ENCODE data around the gene ECEL1. TPM values are rescaled to one million over a fixed set of nuclear protein-coding genes. Genes with fewer than 3 reads are reported as not detected.
A peak's percentile ranks its signal among the peaks of the same experiment; 100 is the strongest.

ECEL1 gene
- total RNA-seq, 2 donors from 2014 or later: 1.6 to 4.6 TPM

GRCh38 chr2:232496501-232497270, 9.1 kb upstream of the ECEL1 start:
- no peaks in the 10 kb centered on the region for H3K36me3 Mint-ChIP-seq (ENCODE audit: low read depth)
- H3K4me3 Mint-ChIP-seq: no peak overlapping the region
- H3K27me3 Mint-ChIP-seq (ENCODE audit: insufficient read depth): peaks cover 26% of the 10 kb centered on the region
- no peaks in the 10 kb centered on the region for H3K4me1 ChIP-seq (ENCODE audit: control insufficient read depth, insufficient read depth, low read length)
- no peak for DNase-seq
- peaks cover 9% of the 10 kb centered on the region for H3K27me3 ChIP-seq (ENCODE audit: control insufficient read depth, insufficient read depth, low read length, poor library complexity, severe bottlenecking)
- no peak overlapping the region for H3K9ac ChIP-seq (ENCODE audit: extremely low read depth, low read length, poor library complexity, severe bottlenecking)
- 83 to 91% methylated on average over 10 to 20 of the region's 20 CpGs for WGBS, 2 experiments (ENCODE audit: insufficient coverage in 1 of 2, insufficient read length in 1 of 2)
- no peak overlapping the region for H3K4me3 ChIP-seq (ENCODE audit: low read length)
- no peaks in the 10 kb centered on the region for H3K9me3 Mint-ChIP-seq
- H3K27ac Mint-ChIP-seq: no peak overlapping the region
- H3K9me3 ChIP-seq (ENCODE audit: control insufficient read depth, low read length): no peaks in the 10 kb centered on the region
- TF ChIP-seq, protein P1, sequence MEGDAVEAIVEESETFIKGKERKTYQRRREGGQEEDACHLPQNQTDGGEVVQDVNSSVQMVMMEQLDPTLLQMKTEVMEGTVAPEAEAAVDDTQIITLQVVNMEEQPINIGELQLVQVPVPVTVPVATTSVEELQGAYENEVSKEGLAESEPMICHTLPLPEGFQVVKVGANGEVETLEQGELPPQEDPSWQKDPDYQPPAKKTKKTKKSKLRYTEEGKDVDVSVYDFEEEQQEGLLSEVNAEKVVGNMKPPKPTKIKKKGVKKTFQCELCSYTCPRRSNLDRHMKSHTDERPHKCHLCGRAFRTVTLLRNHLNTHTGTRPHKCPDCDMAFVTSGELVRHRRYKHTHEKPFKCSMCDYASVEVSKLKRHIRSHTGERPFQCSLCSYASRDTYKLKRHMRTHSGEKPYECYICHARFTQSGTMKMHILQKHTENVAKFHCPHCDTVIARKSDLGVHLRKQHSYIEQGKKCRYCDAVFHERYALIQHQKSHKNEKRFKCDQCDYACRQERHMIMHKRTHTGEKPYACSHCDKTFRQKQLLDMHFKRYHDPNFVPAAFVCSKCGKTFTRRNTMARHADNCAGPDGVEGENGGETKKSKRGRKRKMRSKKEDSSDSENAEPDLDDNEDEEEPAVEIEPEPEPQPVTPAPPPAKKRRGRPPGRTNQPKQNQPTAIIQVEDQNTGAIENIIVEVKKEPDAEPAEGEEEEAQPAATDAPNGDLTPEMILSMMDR (conservative IDR thresholded peaks at IDR 0.05): no peak
- peaks cover 6% of the 10 kb centered on the region for H3K4me1 Mint-ChIP-seq
- H3K27ac ChIP-seq (ENCODE audit: low read depth, low read length): no peak overlapping the region
- H3K36me3 ChIP-seq (ENCODE audit: control insufficient read depth, insufficient read depth, low read length): no peaks in the 10 kb centered on the region

GRCh38 chr2:232495292-232495691, 7.7 kb upstream of the ECEL1 start:
- Histone ChIP-seq H3K9ac (ENCODE audit: extremely low read depth, low read length, poor library complexity, severe bottlenecking) (no peak overlapping the region), H3K27me3 (ENCODE audit: control insufficient read depth, insufficient read depth, low read length, poor library complexity, severe bottlenecking) (peaks cover under 1% of the 10 kb centered on the region), H3K27ac (ENCODE audit: low read depth, low read length) (no peak overlapping the region), H3K4me3 (ENCODE audit: low read length) (no peak overlapping the region), H3K4me1 (ENCODE audit: control insufficient read depth, insufficient read depth, low read length) (no peaks in the 10 kb centered on the region), H3K9me3 (ENCODE audit: control insufficient read depth, low read length) (no peaks in the 10 kb centered on the region), H3K36me3 (ENCODE audit: control insufficient read depth, insufficient read depth, low read length) (no peaks in the 10 kb centered on the region)
- H3K27me3 Mint-ChIP-seq (ENCODE audit: insufficient read depth): peaks cover 24% of the 10 kb centered on the region
- no peak for DNase-seq
- no peaks in the 10 kb centered on the region for H3K9me3 Mint-ChIP-seq
- H3K4me1 Mint-ChIP-seq: peaks cover 6% of the 10 kb centered on the region
- 92 to 100% methylated on average over 6 to 7 of the region's 7 CpGs for WGBS, 2 experiments (ENCODE audit: insufficient coverage in 1 of 2, insufficient read length in 1 of 2)
- no peak overlapping the region for H3K27ac Mint-ChIP-seq
- no peaks in the 10 kb centered on the region for H3K36me3 Mint-ChIP-seq (ENCODE audit: low read depth)
- no peak overlapping the region for H3K4me3 Mint-ChIP-seq
- TF ChIP-seq, protein P1 (conservative IDR thresholded peaks at IDR 0.05): no peak

DNA sequence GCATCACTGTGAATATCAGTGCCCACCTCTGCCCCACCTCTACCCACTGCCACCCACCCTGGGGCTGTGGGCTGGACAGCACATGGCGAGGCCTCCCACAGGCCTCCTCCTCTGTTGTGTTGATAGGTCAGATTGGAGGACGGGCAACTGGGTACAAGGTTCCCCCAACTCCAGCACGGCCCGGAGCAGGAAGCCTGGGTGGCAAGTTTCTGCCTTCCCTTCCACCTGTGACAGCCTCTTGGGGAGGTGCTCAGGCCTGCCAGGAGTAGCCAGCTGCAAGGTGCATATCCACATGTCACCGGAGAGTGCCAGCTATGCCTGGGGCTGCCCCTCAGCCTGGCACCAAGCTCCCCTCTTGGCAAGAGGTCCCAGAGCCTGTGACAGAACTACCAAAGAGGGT, 6.9 kb upstream of the ECEL1 start:
- DNase-seq: peak; percentile 35
- Mint-ChIP-seq H3K27ac (no peak overlapping the region), H3K4me3 (no peak overlapping the region), H3K36me3 (ENCODE audit: low read depth) (no peaks in the 10 kb centered on the region), H3K4me1 (peaks cover 9% of the 10 kb centered on the region), H3K27me3 (ENCODE audit: insufficient read depth) (peaks cover 25% of the 10 kb centered on the region), H3K9me3 (no peaks in the 10 kb centered on the region)
- TF ChIP-seq, protein P1 (conservative IDR thresholded peaks at IDR 0.05): no peak
- no peak overlapping the region for H3K4me3 ChIP-seq (ENCODE audit: low read length)
- H3K4me1 ChIP-seq (ENCODE audit: control insufficient read depth, insufficient read depth, low read length): no peaks in the 10 kb centered on the region
- peaks cover 8% of the 10 kb centered on the region for H3K27me3 ChIP-seq (ENCODE audit: control insufficient read depth, insufficient read depth, low read length, poor library complexity, severe bottlenecking)
- H3K9me3 ChIP-seq (ENCODE audit: control insufficient read depth, low read length): no peaks in the 10 kb centered on the region
- H3K27ac ChIP-seq (ENCODE audit: low read depth, low read length): no peak overlapping the region
- H3K36me3 ChIP-seq (ENCODE audit: control insufficient read depth, insufficient read depth, low read length): no peaks in the 10 kb centered on the region
- WGBS, 2 experiments (ENCODE audit: insufficient coverage in 1 of 2, insufficient read length in 1 of 2): 93 to 100% methylated on average over 1 to 5 of the region's 5 CpGs
- H3K9ac ChIP-seq (ENCODE audit: extremely low read depth, low read length, poor library complexity, severe bottlenecking): no peak overlapping the region
